Measurements from ENCODE around the gene FARP2.

FARP2 gene

GRCh38 chr2:241329669-241330615 is 26.1 kb upstream of the FARP2 start:
- no peak for DNase-seq

DNA sequence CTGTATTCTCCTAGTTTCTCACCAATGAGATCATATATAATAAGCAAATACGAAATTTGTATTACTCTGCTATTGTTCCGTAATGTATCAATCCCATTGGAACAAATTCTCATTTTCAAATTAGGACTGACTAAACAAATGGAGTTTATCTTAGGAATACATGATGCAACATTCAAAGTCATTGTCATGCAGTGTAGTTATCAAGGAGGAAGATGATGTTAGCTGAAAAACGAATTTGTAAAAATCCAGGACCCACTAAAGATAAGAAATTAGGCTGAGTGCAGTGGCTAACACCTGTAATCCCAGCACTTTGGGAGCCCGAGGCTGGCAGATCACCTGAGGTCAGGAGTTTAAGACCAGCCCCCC is 25.5 kb upstream of the FARP2 start:
- DNase-seq = no peak

- no peak for DNase-seq
Measured at GRCh38 chr2:241334813-241335212, 21.3 kb upstream of the FARP2 start.

- DNase-seq = no peak
Measured at GRCh38 chr2:241339839-241340630, 16.1 kb upstream of the FARP2 start.

DNA sequence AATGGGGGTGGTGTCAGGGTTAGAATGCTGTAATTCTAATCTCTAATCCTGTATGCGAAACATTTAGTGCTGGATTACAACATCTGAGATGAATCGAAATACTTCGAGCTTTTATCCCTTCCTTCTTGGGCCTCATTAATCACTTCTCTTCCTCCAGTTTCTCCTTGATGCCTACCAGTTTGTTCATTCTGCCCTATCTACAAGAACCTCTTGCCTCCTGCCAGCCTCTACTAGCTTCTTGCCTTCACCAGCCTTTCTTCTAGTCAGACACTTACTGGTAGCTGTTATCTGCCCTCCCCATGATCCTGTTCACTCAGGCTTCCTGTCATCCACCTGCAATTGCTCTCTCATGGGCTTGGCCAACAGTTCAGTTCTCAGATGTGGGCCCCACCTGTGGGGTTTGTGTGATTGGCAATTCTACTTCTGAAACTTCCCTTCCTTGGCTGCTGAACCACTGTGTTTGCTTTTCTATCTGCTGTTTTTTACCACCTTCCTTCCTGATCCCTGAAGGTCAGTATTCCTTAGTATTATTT is 15.4 kb upstream of the FARP2 start:
- no peak for DNase-seq

DNA sequence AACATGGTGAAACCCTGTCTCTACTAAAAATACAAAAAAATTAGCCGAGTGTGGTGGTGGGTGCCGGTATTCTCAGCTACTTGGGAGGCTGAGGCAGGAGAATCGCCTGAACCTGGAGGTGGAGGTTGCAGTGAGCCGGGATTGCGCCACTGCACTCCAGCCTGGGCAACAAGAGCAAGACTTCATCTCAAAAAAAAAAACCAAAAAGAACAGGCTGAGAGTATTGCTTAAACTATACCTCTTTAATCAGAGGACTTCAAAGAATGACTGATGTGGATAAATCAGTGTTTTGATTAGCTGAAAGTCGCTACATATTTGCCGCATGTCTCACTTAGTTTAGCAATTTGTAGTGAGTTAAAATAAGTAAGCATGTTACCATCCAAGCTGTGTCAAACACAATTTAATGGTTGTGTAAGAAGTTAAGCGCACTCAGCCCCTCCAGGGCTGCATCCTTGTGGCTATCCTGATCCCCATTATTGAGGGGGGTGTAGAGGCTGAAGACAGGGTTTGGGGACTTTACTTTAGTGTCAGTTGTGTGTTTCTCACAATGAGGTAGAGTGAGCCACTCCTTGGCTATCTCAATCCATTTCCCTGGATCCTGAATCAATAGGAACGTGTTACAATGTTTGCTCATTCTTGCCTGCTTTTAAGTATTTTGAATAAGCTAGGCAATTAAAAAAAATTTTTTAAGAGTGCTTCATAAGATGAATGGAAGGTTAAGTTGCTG is 11.0 kb upstream of the FARP2 start:
- DNase-seq = no peak

GRCh38 chr2:241349941-241350340 is 6.1 kb upstream of the FARP2 start:
- DNase-seq = no peak

- DNase-seq = no peak
Measured at GRCh38 chr2:241350530-241350877, 5.6 kb upstream of the FARP2 start.

DNA sequence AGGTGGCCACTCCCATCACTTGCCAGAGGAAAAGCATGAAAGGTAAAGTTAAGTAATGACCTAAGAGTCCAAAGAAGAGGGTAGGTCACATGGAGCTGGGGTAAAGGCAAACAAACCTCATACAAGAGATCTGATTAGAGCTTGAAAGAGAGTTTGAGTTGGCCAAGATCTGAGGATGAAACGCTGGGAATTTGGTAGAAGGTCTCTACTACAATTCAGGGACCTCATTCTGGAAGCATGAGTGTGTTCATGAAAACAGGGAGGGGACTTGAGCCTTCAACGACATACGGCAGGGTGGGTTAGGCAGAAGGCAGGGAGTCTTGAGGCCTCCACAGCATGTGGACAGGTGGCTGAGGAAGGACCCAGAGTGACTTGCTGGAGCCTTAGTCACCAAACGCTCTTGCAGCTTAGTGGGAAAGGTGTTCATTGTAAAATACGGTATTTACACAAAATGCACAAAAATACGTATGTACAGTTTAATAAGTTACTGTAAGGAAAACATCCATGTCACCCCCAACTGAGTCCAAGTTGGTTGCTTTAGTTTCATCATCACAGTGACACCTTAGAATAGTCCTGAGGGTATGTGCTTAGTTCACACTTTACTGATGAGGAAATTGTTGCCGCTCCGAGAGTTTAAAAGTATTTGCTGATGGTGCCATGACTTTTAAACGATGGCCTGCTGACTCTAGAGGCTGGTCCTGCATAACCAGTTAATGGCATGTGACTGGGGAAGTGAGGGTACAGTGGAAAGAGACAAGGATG is 5.0 kb upstream of the FARP2 start:
- DNase-seq = no peak

DNA sequence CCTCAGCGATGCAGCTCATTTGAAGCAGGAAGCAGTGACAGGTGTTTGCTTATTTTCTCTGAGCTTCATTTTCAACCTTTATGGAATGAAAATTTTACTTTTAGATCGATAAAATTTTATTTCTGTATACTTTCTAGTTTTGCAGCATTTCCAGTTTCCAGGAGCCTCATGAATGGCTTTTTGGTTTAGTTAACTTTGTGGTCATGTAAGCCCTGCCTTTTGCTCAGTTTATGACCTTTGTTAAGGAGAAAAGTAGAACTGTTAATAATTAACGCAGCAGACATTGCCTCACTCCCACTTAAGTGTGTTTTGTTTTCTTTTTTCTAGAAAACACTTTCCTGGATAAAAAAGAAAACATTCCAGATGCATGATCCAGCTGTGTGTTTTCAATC is 4.4 kb upstream of the FARP2 start:
- DNase-seq = no peak

GRCh38 chr2:241352227-241352626 is 3.9 kb upstream of the FARP2 start:
- DNase-seq = no peak

DNA sequence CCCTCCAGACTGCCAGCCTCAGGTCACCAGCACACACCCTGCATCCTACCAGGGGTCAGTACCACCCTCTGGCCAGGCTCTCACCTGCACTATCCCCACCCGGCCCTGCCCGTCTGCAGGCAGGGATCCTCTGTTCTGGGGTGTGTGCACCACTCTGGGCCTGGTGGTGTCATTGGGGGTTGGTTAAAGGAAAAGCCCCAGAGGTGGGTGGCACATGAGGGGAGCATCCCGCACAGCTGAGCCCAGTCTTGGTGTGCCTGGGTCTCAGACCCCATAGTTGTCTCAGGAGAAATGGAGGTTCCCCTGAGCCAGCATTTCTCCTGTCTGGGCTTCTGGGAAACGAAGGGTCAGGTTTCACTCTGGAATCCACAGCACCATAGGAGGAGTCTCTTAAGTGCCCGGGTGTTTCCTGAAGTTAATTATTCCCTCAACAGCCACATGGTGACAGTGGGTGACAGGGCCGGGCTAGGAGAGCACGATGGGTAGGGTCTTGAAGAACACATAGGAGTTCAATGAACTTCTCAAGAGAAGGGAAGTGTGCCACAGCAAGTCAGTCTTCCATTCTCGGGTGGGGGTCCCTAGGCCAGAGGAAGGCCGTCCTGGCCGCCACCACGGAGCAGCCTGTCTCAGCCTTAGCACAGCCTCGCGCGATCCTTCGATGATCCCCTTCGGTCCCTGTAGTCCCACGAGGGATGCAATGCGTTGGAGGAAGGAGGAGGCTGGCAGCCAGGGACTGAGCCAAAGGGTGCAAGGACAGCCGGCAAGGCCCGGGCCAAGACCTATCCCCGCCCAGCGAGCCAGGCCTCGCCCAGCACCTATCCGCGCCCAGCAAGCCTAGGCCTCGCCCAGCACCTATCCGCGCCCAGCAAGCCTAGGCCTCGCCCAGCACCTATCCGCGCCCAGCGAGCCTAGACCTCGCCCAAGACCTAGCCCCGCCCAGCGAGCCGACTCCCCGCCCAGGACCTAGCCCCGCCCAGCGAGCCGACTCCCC is 1.1 kb upstream of the FARP2 start:
- no peak for DNase-seq

DNA sequence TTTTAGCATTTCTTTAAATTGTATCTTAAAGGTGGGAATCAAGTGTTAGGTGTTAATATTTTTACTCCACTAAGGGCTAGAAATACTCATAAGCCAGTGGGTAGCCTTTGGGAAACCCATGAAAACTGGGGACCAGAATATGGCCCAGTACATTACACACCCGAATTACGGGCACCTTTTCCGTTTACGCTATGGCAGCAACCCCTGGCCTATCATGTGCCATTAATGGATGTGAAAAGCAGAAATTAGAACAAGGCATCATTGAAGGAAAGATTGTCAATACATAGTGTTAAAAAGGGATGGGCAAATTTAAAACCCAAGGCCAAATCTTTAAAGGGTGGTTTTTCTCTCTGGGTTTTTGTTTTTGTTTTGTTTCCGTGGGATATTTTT is 781 bp downstream of the FARP2 start:
- no peak for DNase-seq

DNA sequence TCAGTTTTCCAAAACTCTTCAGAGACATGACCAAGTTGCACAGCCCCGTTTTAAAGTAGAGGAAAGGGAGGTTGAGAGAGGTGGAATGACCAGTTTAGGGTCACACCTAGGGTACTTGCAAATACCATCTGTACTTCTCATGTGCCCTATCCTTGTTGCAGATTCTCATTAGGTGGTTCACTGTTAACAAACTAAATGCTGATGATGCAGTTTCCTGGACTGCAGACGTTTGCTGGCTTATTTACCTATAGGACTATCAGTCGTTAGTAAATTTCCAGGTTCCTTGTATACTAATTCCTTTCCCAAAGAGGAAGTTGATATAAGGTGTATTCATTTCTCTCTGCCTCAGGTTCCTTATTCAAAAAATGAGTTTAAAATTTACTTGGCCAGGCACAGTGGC is 1.4 kb downstream of the FARP2 start:
- DNase-seq = no peak

- no peak for DNase-seq
Measured at GRCh38 chr2:241358470-241358869, 2.4 kb downstream of the FARP2 start.

DNA sequence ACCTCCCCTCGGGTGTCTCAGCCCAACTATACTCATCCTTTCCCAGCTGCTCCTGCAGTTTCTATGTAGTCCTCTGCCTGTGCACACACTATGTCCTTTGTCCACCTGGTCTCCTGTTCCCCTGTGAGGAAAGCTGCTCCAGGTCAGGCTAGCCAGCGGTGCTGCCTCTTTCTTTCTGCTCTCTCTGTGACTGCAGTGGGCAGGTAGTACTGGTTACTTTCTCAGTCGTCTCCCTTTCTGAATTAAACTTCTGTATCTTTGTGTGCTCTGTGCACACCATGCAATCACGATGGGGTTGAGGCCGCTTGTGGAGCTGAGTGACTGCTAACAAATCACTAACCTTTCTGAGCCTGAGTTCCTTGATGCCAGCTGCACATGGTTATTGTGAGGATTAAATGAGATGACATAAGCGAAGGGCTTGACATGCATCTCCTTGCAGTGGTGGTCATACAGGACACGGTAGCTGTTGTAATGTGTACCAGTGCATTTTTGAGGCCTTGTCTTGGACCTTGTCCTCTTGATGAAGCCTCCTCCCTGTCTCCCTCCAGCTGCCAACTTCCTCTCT is 3.5 kb downstream of the FARP2 start:
- DNase-seq = no peak

- no peak for DNase-seq
Measured at GRCh38 chr2:241363426-241363825, 7.3 kb downstream of the FARP2 start.

DNA sequence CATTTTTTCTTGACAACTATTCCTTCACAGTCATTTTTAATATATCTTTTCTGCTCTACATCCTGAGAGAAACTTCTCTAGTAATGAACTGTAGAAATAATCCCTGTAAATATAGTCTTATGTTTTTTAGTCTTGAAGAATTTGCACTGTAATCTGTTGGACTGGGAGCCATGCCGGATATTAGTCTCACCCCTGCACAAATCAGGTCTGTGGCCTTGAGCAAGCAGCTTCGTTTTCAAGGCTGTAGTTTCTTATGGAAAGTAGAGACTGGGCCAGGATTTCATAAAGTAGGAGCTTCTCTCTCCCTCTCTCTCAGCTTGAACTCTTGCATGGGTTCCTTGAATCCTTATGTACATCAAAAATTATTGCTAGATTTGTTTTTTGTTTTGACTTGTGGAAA is 8.7 kb downstream of the FARP2 start:
- no peak for DNase-seq

DNA sequence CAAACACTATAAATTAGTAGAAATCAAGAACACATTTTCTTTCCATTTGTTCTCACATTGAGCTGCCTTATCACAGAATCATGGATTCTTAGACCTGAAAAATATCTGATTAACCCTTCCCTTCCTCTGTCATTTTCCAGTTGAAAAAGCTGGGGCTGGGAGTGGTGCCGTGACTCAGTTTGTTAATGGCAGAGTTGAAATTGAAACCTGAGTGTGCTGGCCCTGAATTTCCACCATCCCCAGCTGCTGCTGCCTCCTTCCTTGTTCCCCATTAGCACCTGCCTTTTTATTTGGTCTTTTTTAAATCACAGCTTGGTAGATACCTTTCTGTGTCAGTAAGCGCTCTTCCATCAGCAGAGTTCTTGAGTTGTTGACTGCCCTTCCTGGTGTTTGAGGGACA is 10.6 kb downstream of the FARP2 start:
- DNase-seq = no peak

GRCh38 chr2:241368643-241369042 is 12.6 kb downstream of the FARP2 start:
- DNase-seq = no peak

All from hippocampal formation (tissue), 2 donors.